HepG2 (cell line): ENCODE data around the gene MT1M. TPM values are rescaled to one million over a fixed set of nuclear protein-coding genes. Genes with fewer than 3 reads are reported as not detected.
A peak's percentile ranks its signal among the peaks of the same experiment; 100 is the strongest.

Experiments
- CBX1 ChIP-seq: IDR thresholded peaks from one replicate; pipeline ENCODE4 v1.6.1; 2016; ENCODE audit warnings: antibody characterized with exemption, low read depth
- ELF3 ChIP-seq: IDR thresholded peaks from 2 replicates; pipeline ENCODE4 v1.6.1; 2016; ENCODE audit warnings: missing genetic modification reagents, missing compliant biosample characterization
- HCFC1 ChIP-seq: fragments of 150-350 bp; IDR thresholded peaks from 2 replicates; pipeline ENCODE4 v1.6.1; 2014; ENCODE audit warnings: low read depth, low read length
- HMG20B ChIP-seq: conservative IDR thresholded peaks from 2 replicates; pipeline ENCODE4 v1.6.1; 2016; ENCODE audit warnings: missing genetic modification reagents, missing compliant biosample characterization
- KAT2B ChIP-seq: fragments of 150-350 bp; IDR thresholded peaks from 2 replicates; pipeline ENCODE4 v1.6.1; 2014; ENCODE audit warnings: low read depth, low read length, borderline replicate concordance
- MIER3 ChIP-seq: IDR thresholded peaks from 2 replicates; pipeline ENCODE4 v1.6.1; 2016; ENCODE audit warnings: missing compliant biosample characterization, borderline replicate concordance
- MIXL1 ChIP-seq: IDR thresholded peaks from 2 replicates; pipeline ENCODE4 v1.6.1; 2016
- NCOA1 ChIP-seq: sonication (generic); formaldehyde crosslinking; IDR thresholded peaks from 2 replicates; pipeline ENCODE4 v1.9.0; 2021; ENCODE audit warnings: missing genetic modification reagents
- SALL1 ChIP-seq: sonication (generic); formaldehyde crosslinking; IDR thresholded peaks from 2 replicates; pipeline ENCODE4 v1.8.0; 2022; ENCODE audit warnings: mild to moderate bottlenecking, missing genetic modification reagents
- SMAD1 ChIP-seq: sonication (generic); formaldehyde crosslinking; IDR thresholded peaks from 2 replicates; pipeline ENCODE4 v1.4.0; 2020; ENCODE audit warnings: missing genetic modification reagents, low read depth, mild to moderate bottlenecking, borderline replicate concordance
- TCF7 ChIP-seq: sonication (generic); IDR thresholded peaks from 2 replicates; pipeline ENCODE4 v1.6.1; 2016; ENCODE audit warnings: antibody characterized with exemption, low read depth
- TCF7L2 ChIP-seq: IDR thresholded peaks from 2 replicates; pipeline ENCODE4 v1.6.1; 2011; ENCODE audit warnings: mild to moderate bottlenecking, low read depth, low read length, moderate library complexity
- U2AF1 ChIP-seq: fragments of 200-400 bp; formaldehyde crosslinking; optimal IDR thresholded peaks from 2 replicates; pipeline ENCODE3; 2017; ENCODE audit warnings: mild to moderate bottlenecking, low read depth, low read length
- XRCC5 ChIP-seq: fragments of 200-400 bp; formaldehyde crosslinking; optimal IDR thresholded peaks from 2 replicates; pipeline ENCODE3; 2017; ENCODE audit warnings: mild to moderate bottlenecking, low read length
- ZMYM3 ChIP-seq: sonication (generic); formaldehyde crosslinking; IDR thresholded peaks from 2 replicates; pipeline ENCODE4 v1.5.1; 2020; ENCODE audit warnings: mild to moderate bottlenecking, missing genetic modification reagents
- ZNF549 ChIP-seq: sonication (generic); formaldehyde crosslinking; IDR thresholded peaks from 2 replicates; pipeline ENCODE4 v1.5.0; 2020; ENCODE audit warnings: missing genetic modification reagents
- ZNF570 ChIP-seq: sonication (generic); formaldehyde crosslinking; IDR thresholded peaks from 2 replicates; pipeline ENCODE4 v1.4.0; 2020; ENCODE audit warnings: mild to moderate bottlenecking, missing genetic modification reagents, borderline replicate concordance
- ZNF598 ChIP-seq: sonication (generic); formaldehyde crosslinking; IDR thresholded peaks from 2 replicates; pipeline ENCODE4 v1.5.1; 2020; ENCODE audit warnings: mild to moderate bottlenecking, missing genetic modification reagents, borderline replicate concordance
- ZNF670 ChIP-seq: sonication (generic); formaldehyde crosslinking; IDR thresholded peaks from 2 replicates; pipeline ENCODE4 v1.8.0; 2022; ENCODE audit warnings: mild to moderate bottlenecking, missing genetic modification reagents, borderline replicate concordance
- ZSCAN5A ChIP-seq: sonication (generic); formaldehyde crosslinking; IDR thresholded peaks from 2 replicates; pipeline ENCODE4 v1.8.0; 2022; ENCODE audit warnings: mild to moderate bottlenecking, missing genetic modification reagents, borderline replicate concordance
- polyA plus RNA-seq, 8 experiments: library from polyadenylated mRNA; depleted of rRNA in 3 of 8; stranded (reverse) in 7 of 8; unstranded in 1 of 8; fragments of >200 nt; fragmentation: Illumina TruSeq in 4 of 8; extraction: Trizol in 4 of 8; gene quantifications; 2 replicates each; pipeline versions ENCODE4 v1.2.1 to v1.2.3, GENCODE V29; 2011 to 2016; ENCODE audit warnings: low read depth in 4 of 8, missing spikeins in 1 of 8, mixed read lengths in 1 of 8; ENCODE audit not compliant: insufficient read depth in 1 of 8
- total RNA-seq, 5 experiments: library from RNA; depleted of rRNA; stranded (reverse); fragments of >200 nt; fragmentation: Illumina TruSeq; extraction: Trizol; gene quantifications; 2 replicates each; pipeline ENCODE4 v1.2.3, GENCODE V29; 2016; ENCODE audit warnings: low read depth in 1 of 5
- TF ChIP-seq, protein P1 (sequence below): sonication (generic); formaldehyde crosslinking; IDR thresholded peaks from 2 replicates; pipeline ENCODE4 v1.5.0; 2020; ENCODE audit warnings: mild to moderate bottlenecking, missing genetic modification reagents
- TF ChIP-seq, protein P2 (sequence below), 2 experiments: sonication (generic) in 1 of 2; formaldehyde crosslinking in 1 of 2; IDR thresholded peaks; 2 replicates each; pipeline versions ENCODE4 v1.4.0 to v1.6.1; 2018 to 2020; ENCODE audit warnings: missing genetic modification reagents in 2 of 2, borderline replicate concordance in 1 of 2, low read depth in 1 of 2, mild to moderate bottlenecking in 1 of 2, missing biosample characterization in 1 of 2
- TF ChIP-seq, protein P3 (sequence below): sonication (generic); formaldehyde crosslinking; IDR thresholded peaks from 2 replicates; pipeline ENCODE4 v1.4.0; 2020; ENCODE audit warnings: mild to moderate bottlenecking, missing genetic modification reagents

Gene MT1M
- total and polyA plus RNA-seq, 2 of the 13 experiments (the other 11 are each of a cell fraction or from before 2014, with no cell fraction given) = 4.6 TPM; not detected in 1

GRCh38 chr16:56600398-56600999, 32.0 kb upstream of the MT1M start (continued):
- no peak for TF ChIP-seq CBX1
- TF ChIP-seq ZNF598 (CRISPR knock-in tag) = 0 out of 2 replicates have a peak, but pooled peaks have one; percentile 28
- TF ChIP-seq MIXL1 = 0 out of 2 replicates have a peak, but pooled peaks have one; percentile 12
- TF ChIP-seq SALL1 (CRISPR knock-in tag) = peak; percentile 35; the same call in 1 of the 2 replicates
- TF ChIP-seq TCF7 = no peak
- TF ChIP-seq HMG20B (CRISPR knock-in tag) = no peak
- TF ChIP-seq HCFC1 = no peak
- TF ChIP-seq, protein P1, sequence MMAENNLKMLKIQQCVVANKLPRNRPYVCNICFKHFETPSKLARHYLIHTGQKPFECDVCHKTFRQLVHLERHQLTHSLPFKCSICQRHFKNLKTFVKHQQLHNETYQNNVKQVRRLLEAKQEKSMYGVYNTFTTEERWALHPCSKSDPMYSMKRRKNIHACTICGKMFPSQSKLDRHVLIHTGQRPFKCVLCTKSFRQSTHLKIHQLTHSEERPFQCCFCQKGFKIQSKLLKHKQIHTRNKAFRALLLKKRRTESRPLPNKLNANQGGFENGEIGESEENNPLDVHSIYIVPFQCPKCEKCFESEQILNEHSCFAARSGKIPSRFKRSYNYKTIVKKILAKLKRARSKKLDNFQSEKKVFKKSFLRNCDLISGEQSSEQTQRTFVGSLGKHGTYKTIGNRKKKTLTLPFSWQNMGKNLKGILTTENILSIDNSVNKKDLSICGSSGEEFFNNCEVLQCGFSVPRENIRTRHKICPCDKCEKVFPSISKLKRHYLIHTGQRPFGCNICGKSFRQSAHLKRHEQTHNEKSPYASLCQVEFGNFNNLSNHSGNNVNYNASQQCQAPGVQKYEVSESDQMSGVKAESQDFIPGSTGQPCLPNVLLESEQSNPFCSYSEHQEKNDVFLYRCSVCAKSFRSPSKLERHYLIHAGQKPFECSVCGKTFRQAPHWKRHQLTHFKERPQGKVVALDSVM = no peak
- TF ChIP-seq MIER3 (CRISPR knock-in tag) = no peak
- TF ChIP-seq U2AF1 = no peak
- no peak for TF ChIP-seq ZNF570
- TF ChIP-seq ZNF670 (CRISPR knock-in tag) = no peak
- no peak for TF ChIP-seq SMAD1 (CRISPR knock-in tag)
- TF ChIP-seq, protein P2, sequence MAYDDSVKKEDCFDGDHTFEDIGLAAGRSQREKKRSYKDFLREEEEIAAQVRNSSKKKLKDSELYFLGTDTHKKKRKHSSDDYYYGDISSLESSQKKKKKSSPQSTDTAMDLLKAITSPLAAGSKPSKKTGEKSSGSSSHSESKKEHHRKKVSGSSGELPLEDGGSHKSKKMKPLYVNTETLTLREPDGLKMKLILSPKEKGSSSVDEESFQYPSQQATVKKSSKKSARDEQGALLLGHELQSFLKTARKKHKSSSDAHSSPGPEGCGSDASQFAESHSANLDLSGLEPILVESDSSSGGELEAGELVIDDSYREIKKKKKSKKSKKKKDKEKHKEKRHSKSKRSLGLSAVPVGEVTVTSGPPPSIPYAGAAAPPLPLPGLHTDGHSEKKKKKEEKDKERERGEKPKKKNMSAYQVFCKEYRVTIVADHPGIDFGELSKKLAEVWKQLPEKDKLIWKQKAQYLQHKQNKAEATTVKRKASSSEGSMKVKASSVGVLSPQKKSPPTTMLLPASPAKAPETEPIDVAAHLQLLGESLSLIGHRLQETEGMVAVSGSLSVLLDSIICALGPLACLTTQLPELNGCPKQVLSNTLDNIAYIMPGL (CRISPR knock-in tag; IDR thresholded peaks at IDR 0.05; ENCODE audit: borderline replicate concordance in 1 of 2, low read depth in 1 of 2) = 0 out of 4 replicates have a peak, but pooled peaks of 1 of the 2 experiments have one; percentile 21
- TF ChIP-seq XRCC5 = peak; percentile 31
- TF ChIP-seq ZNF549 (CRISPR knock-in tag) = no peak
- TF ChIP-seq ZMYM3 (CRISPR knock-in tag) = no peak
- TF ChIP-seq, protein P3, sequence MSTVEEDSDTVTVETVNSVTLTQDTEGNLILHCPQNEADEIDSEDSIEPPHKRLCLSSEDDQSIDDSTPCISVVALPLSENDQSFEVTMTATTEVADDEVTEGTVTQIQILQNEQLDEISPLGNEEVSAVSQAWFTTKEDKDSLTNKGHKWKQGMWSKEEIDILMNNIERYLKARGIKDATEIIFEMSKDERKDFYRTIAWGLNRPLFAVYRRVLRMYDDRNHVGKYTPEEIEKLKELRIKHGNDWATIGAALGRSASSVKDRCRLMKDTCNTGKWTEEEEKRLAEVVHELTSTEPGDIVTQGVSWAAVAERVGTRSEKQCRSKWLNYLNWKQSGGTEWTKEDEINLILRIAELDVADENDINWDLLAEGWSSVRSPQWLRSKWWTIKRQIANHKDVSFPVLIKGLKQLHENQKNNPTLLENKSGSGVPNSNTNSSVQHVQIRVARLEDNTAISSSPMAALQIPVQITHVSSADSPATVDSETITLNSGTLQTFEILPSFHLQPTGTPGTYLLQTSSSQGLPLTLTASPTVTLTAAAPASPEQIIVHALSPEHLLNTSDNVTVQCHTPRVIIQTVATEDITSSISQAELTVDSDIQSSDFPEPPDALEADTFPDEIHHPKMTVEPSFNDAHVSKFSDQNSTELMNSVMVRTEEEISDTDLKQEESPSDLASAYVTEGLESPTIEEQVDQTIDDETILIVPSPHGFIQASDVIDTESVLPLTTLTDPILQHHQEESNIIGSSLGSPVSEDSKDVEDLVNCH (CRISPR knock-in tag) = no peak
- no peak for TF ChIP-seq TCF7L2
- TF ChIP-seq KAT2B = no peak
- TF ChIP-seq ELF3 (CRISPR knock-in tag) = 0 out of 2 replicates have a peak, but pooled peaks have one; percentile 18
- TF ChIP-seq ZSCAN5A (CRISPR knock-in tag) = no peak
- no peak for TF ChIP-seq NCOA1 (CRISPR knock-in tag)
